GM23248 (cell line): Measurements from ENCODE around the gene IGFBPL1. TPM values are rescaled to one million over a fixed set of nuclear protein-coding genes. Genes with fewer than 3 reads are reported as not detected.

ENCODE experiments used
- DNase-seq: peaks from one replicate; pipeline ENCODE4 v3.0.0-alpha.2; 2015
- H2AFZ ChIP-seq: fragments of 200-600 bp; sonication (generic); 2 replicates; pipeline ENCODE4 v1.6.1; 2016; ENCODE audit warnings: antibody characterized with exemption
- H3F3A ChIP-seq: fragments of 200-600 bp; sonication (generic); 2 replicates; pipeline ENCODE4 v1.6.1; 2016; ENCODE audit warnings: mild to moderate bottlenecking, antibody characterized with exemption, mixed run types; ENCODE audit not compliant: insufficient read depth
- H3K27ac ChIP-seq: fragments of 200-600 bp; sonication (generic); 2 replicates; pipeline ENCODE4 v1.5.1; 2016; ENCODE audit warnings: mild to moderate bottlenecking
- H3K27me3 ChIP-seq: fragments of 200-600 bp; sonication (generic); replicated peaks from 2 replicates; pipeline ENCODE4 v1.6.1; 2016; ENCODE audit warnings: mild to moderate bottlenecking; ENCODE audit not compliant: insufficient read depth
- H3K36me3 ChIP-seq: fragments of 200-600 bp; sonication (generic); 2 replicates; pipeline ENCODE4 v1.6.1; 2016; ENCODE audit warnings: low read depth, mild to moderate bottlenecking
- H3K4me1 ChIP-seq: fragments of 200-600 bp; sonication (generic); 2 replicates; pipeline ENCODE4 v1.6.1; 2016; ENCODE audit warnings: mild to moderate bottlenecking; ENCODE audit not compliant: insufficient read depth
- H3K4me2 ChIP-seq: fragments of 200-600 bp; sonication (generic); one replicate; pipeline ENCODE4 v1.6.1; 2016; ENCODE audit warnings: mild to moderate bottlenecking; ENCODE audit not compliant: unreplicated experiment
- H3K4me3 ChIP-seq: fragments of 200-600 bp; sonication (generic); 2 replicates; pipeline ENCODE4 v1.5.1; 2016; ENCODE audit warnings: mild to moderate bottlenecking
- H3K79me2 ChIP-seq: fragments of 200-600 bp; sonication (generic); 2 replicates; pipeline ENCODE4 v1.6.1; 2016; ENCODE audit warnings: mild to moderate bottlenecking; ENCODE audit not compliant: insufficient read depth
- H3K9ac ChIP-seq: fragments of 200-600 bp; sonication (generic); 2 replicates; pipeline ENCODE4 v1.6.1; 2016; ENCODE audit warnings: mild to moderate bottlenecking
- H3K9me2 ChIP-seq: fragments of 200-600 bp; sonication (generic); 2 replicates; pipeline ENCODE4 v1.6.1; 2016; ENCODE audit warnings: mixed run types, mild to moderate bottlenecking, moderate library complexity; ENCODE audit not compliant: insufficient read depth
- H3K9me3 ChIP-seq: fragments of 200-600 bp; sonication (generic); one replicate; pipeline ENCODE4 v1.6.1; 2017; ENCODE audit warnings: low read depth
- H4K20me1 ChIP-seq: fragments of 200-600 bp; sonication (generic); 2 replicates; pipeline ENCODE4 v1.6.0; 2016; ENCODE audit not compliant: insufficient read depth
- EZH2 ChIP-seq: fragments of 200-600 bp; sonication (generic); IDR thresholded peaks from 2 replicates; pipeline ENCODE4 v1.6.1; 2018; ENCODE audit warnings: antibody characterized with exemption, mild to moderate bottlenecking; ENCODE audit not compliant: insufficient read depth, poor library complexity, severe bottlenecking
- EZH2phosphoT487 ChIP-seq: fragments of 200-600 bp; sonication (generic); IDR thresholded peaks from 2 replicates; pipeline ENCODE4 v1.6.1; 2018; ENCODE audit warnings: antibody characterized with exemption, moderate library complexity, mild to moderate bottlenecking, low read depth; ENCODE audit not compliant: insufficient read depth
- WGBS, 2 experiments: methylation state at CpG; one replicate each; pipeline ENCODE4 v1.1.6; 2015 to 2017; ENCODE audit warnings: low lambda C conversion rate in 2 of 2, low coverage in 1 of 2; ENCODE audit errors: missing lambda C conversion rate in 2 of 2; 5-methylcytosine and 5-hydroxymethylcytosine counted together
- in situ Hi-C: fragments of 300-500 bp; cut with MboI; formaldehyde crosslinking; loops from 2 replicates; pipeline ENCODE4 v1.15.0; 2020
- polyA plus RNA-seq: library from polyadenylated mRNA; unstranded; fragments of >200 nt; fragmentation: Nextera tagmentation; extraction: Ambion mirVana; gene quantifications from 2 replicates; pipeline ENCODE4 v1.2.1, GENCODE V29; 2016
- total RNA-seq: library from RNA; depleted of rRNA; stranded (reverse); fragments of >200 nt; shearing (Covaris generic); gene quantifications from 2 replicates; pipeline ENCODE4 v1.2.3, GENCODE V29; 2014

Gene IGFBPL1
- total and polyA plus RNA-seq, 2 experiments from 2014 or later = 0.34 to 0.76 TPM

GRCh38 chr9:38385896-38386295 is 38.4 kb downstream of the IGFBPL1 start:
- H3K27me3 ChIP-seq = no peaks in the 10 kb centered on the region
- H3K36me3 ChIP-seq = no peaks in the 10 kb centered on the region
- DNase-seq = no peak
- no peak overlapping the region for H2AFZ ChIP-seq
- no peaks in the 10 kb centered on the region for H4K20me1 ChIP-seq
- H3K4me2 ChIP-seq = no peak overlapping the region
- H3K27ac ChIP-seq = no peak overlapping the region
- H3F3A ChIP-seq = peaks cover 36% of the 10 kb centered on the region
- peaks cover 40% of the 10 kb centered on the region for H3K4me1 ChIP-seq
- H3K4me3 ChIP-seq = no peak overlapping the region
- no peaks in the 10 kb centered on the region for H3K9me3 ChIP-seq
- no peaks in the 10 kb centered on the region for H3K79me2 ChIP-seq
- no peak overlapping the region for H3K9ac ChIP-seq
- in situ Hi-C loops = loop anchor here (25.0 kb wide), 1 partner anchor 899 kb away; the partner anchor contains the start of gene POLR1E
- TF ChIP-seq EZH2 (no peak), EZH2phosphoT487 (no peak)
- 89 to 94% methylated on average over 3 of the region's 3 CpGs for WGBS, 2 experiments
- H3K9me2 ChIP-seq = no peaks in the 10 kb centered on the region

- DNase-seq = peak; percentile 22
- H3K4me1 ChIP-seq = peaks cover 39% of the 10 kb centered on the region
- no peaks in the 10 kb centered on the region for H3K36me3 ChIP-seq
- H2AFZ ChIP-seq = no peak overlapping the region
- H3K79me2 ChIP-seq = no peaks in the 10 kb centered on the region
- H3K27ac ChIP-seq = no peak overlapping the region
- H3K9me3 ChIP-seq = no peaks in the 10 kb centered on the region
- H4K20me1 ChIP-seq = no peaks in the 10 kb centered on the region
- H3K9me2 ChIP-seq = no peaks in the 10 kb centered on the region
- no peak overlapping the region for H3K4me2 ChIP-seq
- H3K27me3 ChIP-seq = no peaks in the 10 kb centered on the region
- peaks cover 30% of the 10 kb centered on the region for H3F3A ChIP-seq
- H3K9ac ChIP-seq = no peak overlapping the region
- no peak for TF ChIP-seq EZH2
- TF ChIP-seq EZH2phosphoT487 = no peak
- in situ Hi-C loops = loop anchor here (25.0 kb wide), 1 partner anchor 898 kb away; the partner anchor contains the start of gene POLR1E
- no peak overlapping the region for H3K4me3 ChIP-seq
- 54 to 55% methylated on average over 3 of the region's 3 CpGs for WGBS, 2 experiments
Observed at GRCh38 chr9:38384990-38385848, 39.0 kb downstream of the IGFBPL1 start.

- WGBS, 2 experiments = 72 to 76% methylated on average over 7 to 8 of the region's 8 CpGs
- H3K4me2 ChIP-seq = no peak overlapping the region
- H3K9me3 ChIP-seq = no peaks in the 10 kb centered on the region
- no peaks in the 10 kb centered on the region for H3K27me3 ChIP-seq
- H3K9me2 ChIP-seq = no peaks in the 10 kb centered on the region
- no peak overlapping the region for H3K4me3 ChIP-seq
- H3K9ac ChIP-seq = no peak overlapping the region
- DNase-seq = no peak
- H3K79me2 ChIP-seq = no peaks in the 10 kb centered on the region
- peaks cover 17% of the 10 kb centered on the region for H3K4me1 ChIP-seq
- H3K36me3 ChIP-seq = no peaks in the 10 kb centered on the region
- H3K27ac ChIP-seq = no peak overlapping the region
- no peaks in the 10 kb centered on the region for H4K20me1 ChIP-seq
- TF ChIP-seq EZH2phosphoT487 (no peak), EZH2 (no peak)
- no peak overlapping the region for H2AFZ ChIP-seq
- in situ Hi-C loops = loop anchor here (25.0 kb wide), 1 partner anchor 895 kb away; the partner anchor contains the start of gene POLR1E
- H3F3A ChIP-seq = peaks cover 13% of the 10 kb centered on the region
Observed at GRCh38 chr9:38382141-38382540, 42.1 kb downstream of the IGFBPL1 start.

- Histone ChIP-seq H3K36me3 (no peaks in the 10 kb centered on the region), H3K9me3 (no peaks in the 10 kb centered on the region), H3K9me2 (no peaks in the 10 kb centered on the region), H3K9ac (no peak overlapping the region), H3K4me3 (no peak overlapping the region), H2AFZ (no peak overlapping the region), H3K4me1 (peaks cover 17% of the 10 kb centered on the region), H3F3A (peaks cover 13% of the 10 kb centered on the region), H4K20me1 (no peaks in the 10 kb centered on the region), H3K27ac (no peak overlapping the region), H3K79me2 (no peaks in the 10 kb centered on the region), H3K27me3 (no peaks in the 10 kb centered on the region), H3K4me2 (no peak overlapping the region)
- in situ Hi-C loops = loop anchor here (25.0 kb wide), 1 partner anchor 894 kb away; the partner anchor contains the start of gene POLR1E
- DNase-seq = no peak
- WGBS, 2 experiments = 62 to 65% methylated on average over 8 of the region's 8 CpGs
- no peak for TF ChIP-seq EZH2
- TF ChIP-seq EZH2phosphoT487 = no peak
Observed at GRCh38 chr9:38380872-38381534, 43.3 kb downstream of the IGFBPL1 start.
